Liver (tissue), 9 donors: ENCODE measurements around the gene HIPK3. TPM values are rescaled to one million over a fixed set of nuclear protein-coding genes. Genes with fewer than 3 reads are reported as not detected.
A peak's percentile ranks its signal among the peaks of the same experiment; 100 is the strongest.

Experiments
- DNase-seq: peaks from one replicate; pipeline ENCODE4 v3.0.0-alpha.2; 2017; ENCODE audit warnings: low spot score
- H3K27ac ChIP-seq, 2 donors: one replicate each; pipeline ENCODE4 v1.7.0; 2013; ENCODE audit warnings: inconsistent platforms in 2 of 2, low read length in 2 of 2, control low read depth in 1 of 2, low read depth in 1 of 2, mild to moderate bottlenecking in 1 of 2
- H3K27me3 ChIP-seq, 4 donors: one replicate each; pipeline versions ENCODE4 v1.6.1 to v1.7.0; 2013; ENCODE audit warnings: low read length in 3 of 4, inconsistent platforms in 1 of 4, mild to moderate bottlenecking in 1 of 4, moderate library complexity in 1 of 4; ENCODE audit not compliant: control insufficient read depth in 4 of 4, insufficient read depth in 4 of 4
- H3K36me3 ChIP-seq, 4 donors: one replicate each; pipeline versions ENCODE4 v1.6.1 to v1.7.0; 2013; ENCODE audit warnings: low read length in 3 of 4, mild to moderate bottlenecking in 3 of 4, low read depth in 1 of 4, moderate library complexity in 1 of 4; ENCODE audit not compliant: control insufficient read depth in 4 of 4, insufficient read depth in 3 of 4
- H3K4me1 ChIP-seq, 4 donors: one replicate each; pipeline versions ENCODE4 v1.6.1 to v1.7.0; 2013; ENCODE audit warnings: low read length in 3 of 4, mild to moderate bottlenecking in 3 of 4, moderate library complexity in 1 of 4; ENCODE audit not compliant: control insufficient read depth in 4 of 4, insufficient read depth in 4 of 4
- H3K4me3 ChIP-seq, 3 donors: one replicate each; pipeline versions ENCODE4 v1.6.1 to v1.7.0; 2013; ENCODE audit warnings: low read length in 3 of 3, control low read depth in 1 of 3, low read depth in 1 of 3, mild to moderate bottlenecking in 1 of 3
- H3K9ac ChIP-seq, 2 donors: one replicate each; pipeline ENCODE4 v1.7.0; 2013; ENCODE audit warnings: low read length in 2 of 2, mild to moderate bottlenecking in 2 of 2, moderate library complexity in 2 of 2, control low read depth in 1 of 2, low read depth in 1 of 2
- H3K9me3 ChIP-seq, 4 donors: one replicate each; pipeline versions ENCODE4 v1.6.1 to v1.7.0; 2013; ENCODE audit warnings: low read length in 3 of 4; ENCODE audit not compliant: control insufficient read depth in 4 of 4
- FOXA1 ChIP-seq: IDR thresholded peaks from 2 replicates; pipeline ENCODE4 v1.6.1; 2016; ENCODE audit warnings: antibody characterized with exemption
- GABPA ChIP-seq, 2 donors: IDR thresholded peaks in 1 of 2; conservative IDR thresholded peaks in 1 of 2; 2 replicates each; pipeline ENCODE4 v1.6.1; 2016; ENCODE audit warnings: antibody characterized with exemption in 2 of 2, mild to moderate bottlenecking in 1 of 2, moderate library complexity in 1 of 2
- HNF4A ChIP-seq, 2 donors: conservative IDR thresholded peaks; 2 replicates each; pipeline ENCODE4 v1.6.1; 2016; ENCODE audit warnings: antibody characterized with exemption in 2 of 2, mild to moderate bottlenecking in 2 of 2
- HNF4G ChIP-seq: IDR thresholded peaks from 2 replicates; pipeline ENCODE4 v1.6.1; 2016; ENCODE audit warnings: antibody characterized with exemption
- JUND ChIP-seq, 2 donors: IDR thresholded peaks; 2 replicates each; pipeline ENCODE4 v1.6.1; 2016; ENCODE audit warnings: antibody characterized with exemption in 2 of 2
- REST ChIP-seq: IDR thresholded peaks from 2 replicates; pipeline ENCODE4 v1.6.1; 2016; ENCODE audit warnings: antibody characterized with exemption, mild to moderate bottlenecking
- TAF1 ChIP-seq: conservative IDR thresholded peaks from 2 replicates; pipeline ENCODE4 v1.6.1; 2016; ENCODE audit warnings: antibody characterized with exemption, mild to moderate bottlenecking
- YY1 ChIP-seq: IDR thresholded peaks from 2 replicates; pipeline ENCODE4 v1.6.1; 2016; ENCODE audit warnings: antibody characterized with exemption, mild to moderate bottlenecking
- WGBS: extraction: QIAGEN DNeasy Blood & Tissue Kit; methylation state at CpG from one replicate; pipeline ENCODE4 v1.1.7; 2013; 5-methylcytosine and 5-hydroxymethylcytosine counted together
- polyA plus RNA-seq, 2 donors: library from polyadenylated mRNA; stranded (reverse) in 1 of 2; unstranded in 1 of 2; fragments of 200-250 nt in 1 of 2; fragments of >200 nt in 1 of 2; fragmentation: Nextera tagmentation in 1 of 2; extraction: Ambion mirVana in 1 of 2; gene quantifications; one replicate each; pipeline versions ENCODE4 v1.2.1 to v1.2.3, GENCODE V29; 2013 to 2015
- total RNA-seq, 2 donors: library from RNA; depleted of rRNA; stranded (reverse); fragments of >200 nt; gene quantifications; one replicate each; pipeline ENCODE4 v1.2.3, GENCODE V29; 2014
- TF ChIP-seq, protein P1 (sequence below): IDR thresholded peaks from 2 replicates; pipeline ENCODE4 v1.6.1; 2016; ENCODE audit warnings: antibody characterized with exemption
- donor health status: healthy.
- donor health status: healthy.
- donor health status: healthy.
- donor health status: healthy.
- donor health status: healthy.

HIPK3 gene
- total and polyA plus RNA-seq, 4 donors = 12.0 to 67.5 (median 27.6) TPM

- no peak for TF ChIP-seq FOXA1
- TF ChIP-seq GABPA (IDR thresholded peaks at IDR 0.05 in 1 of 2, conservative IDR thresholded peaks at IDR 0.05 in 1 of 2) = no peak
- TF ChIP-seq YY1 = no peak
- TF ChIP-seq TAF1 = no peak
- TF ChIP-seq, protein P1, sequence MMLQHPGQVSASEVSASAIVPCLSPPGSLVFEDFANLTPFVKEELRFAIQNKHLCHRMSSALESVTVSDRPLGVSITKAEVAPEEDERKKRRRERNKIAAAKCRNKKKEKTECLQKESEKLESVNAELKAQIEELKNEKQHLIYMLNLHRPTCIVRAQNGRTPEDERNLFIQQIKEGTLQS = no peak
- TF ChIP-seq HNF4A (conservative IDR thresholded peaks at IDR 0.05) = no peak
These were observed 7.7 kb downstream of the HIPK3 start (continued) for GRCh38 chr11:33264926-33265325.

GRCh38 chr11:33266393-33267215 is 9.4 kb downstream of the HIPK3 start:
- TF ChIP-seq JUND (IDR thresholded peaks at IDR 0.05) (no peak), REST (no peak), HNF4G (no peak), TAF1 (no peak)
- Histone ChIP-seq H3K4me3 (no peak overlapping the region), H3K4me1 (peaks cover 6 to 22% (median 17%) of the 10 kb centered on the region in 4 donors), H3K36me3 (no peaks in the 10 kb centered on the region), H3K27me3 (no peaks in the 10 kb centered on the region), H3K9ac (no peak overlapping the region), H3K9me3 (no peaks in the 10 kb centered on the region), H3K27ac (no peak overlapping the region)
- peak; percentile 36 for DNase-seq
- 42% methylated on average over 8 of the region's 8 CpGs for WGBS

DNA sequence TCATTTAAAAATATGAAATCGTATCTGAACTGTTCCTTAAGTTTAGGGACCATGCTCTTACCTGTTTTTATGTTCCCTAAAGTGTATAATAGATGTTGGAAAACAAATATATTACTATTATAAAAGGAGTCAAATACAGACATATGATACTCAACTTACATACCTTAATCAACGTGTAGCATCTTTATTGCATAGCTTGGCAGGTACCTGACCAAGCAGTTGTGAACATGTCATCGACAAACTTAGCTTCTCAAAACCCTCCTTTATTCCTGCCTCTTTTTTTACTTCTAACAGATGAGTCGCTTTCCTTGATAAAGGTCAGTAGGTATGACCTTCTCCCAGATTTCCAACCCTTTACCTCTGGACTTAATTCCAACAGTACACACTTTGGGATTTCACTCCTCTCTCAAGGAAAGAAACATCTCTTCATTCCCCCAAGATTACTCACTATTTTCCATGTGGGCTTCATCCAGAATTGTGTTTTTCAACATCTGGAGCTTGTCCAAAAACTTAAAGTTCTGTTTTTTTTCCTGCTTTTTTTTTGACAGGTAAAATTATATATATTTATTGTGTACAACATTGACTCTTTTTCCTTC is 11.9 kb downstream of the HIPK3 start:
- TF ChIP-seq HNF4G (no peak), HNF4A (conservative IDR thresholded peaks at IDR 0.05) (peak; percentile 62 to 66)
- TF ChIP-seq, protein P1 = no peak
- no peak for DNase-seq
- no peak overlapping the region for H3K27ac ChIP-seq
- no peak overlapping the region for H3K4me3 ChIP-seq
- no peaks in the 10 kb centered on the region for H3K36me3 ChIP-seq
- H3K27me3 ChIP-seq = no peaks in the 10 kb centered on the region
- no peak overlapping the region for H3K9ac ChIP-seq
- 83% methylated on average over 4 of the region's 4 CpGs for WGBS
- peaks cover 8 to 24% (median 11%) of the 10 kb centered on the region in 4 donors for H3K4me1 ChIP-seq
- no peaks in the 10 kb centered on the region for H3K9me3 ChIP-seq

- no peak overlapping the region for H3K27ac ChIP-seq
These were observed 12.6 kb downstream of the HIPK3 start for GRCh38 chr11:33269822-33270221.

More at GRCh38 chr11:33269822-33270221, 12.6 kb downstream of the HIPK3 start:
- no peaks in the 10 kb centered on the region for H3K9me3 ChIP-seq
- no peak overlapping the region for H3K9ac ChIP-seq
- TF ChIP-seq HNF4G = no peak
- H3K4me1 ChIP-seq = peaks cover 10 to 31% (median 15%) of the 10 kb centered on the region in 4 donors
- no peak overlapping the region for H3K4me3 ChIP-seq
- DNase-seq = no peak
- H3K27me3 ChIP-seq = no peaks in the 10 kb centered on the region
- WGBS = 75% methylated on average over 6 of the region's 6 CpGs
- H3K36me3 ChIP-seq = no peaks in the 10 kb centered on the region
